ENCODE data around the gene TMEM139. TPM values are rescaled to one million over a fixed set of nuclear protein-coding genes. Genes with fewer than 3 reads are reported as not detected.

Gene TMEM139
- total RNA-seq, 1 donor from 2014 or later = 14.5 TPM

DNA sequence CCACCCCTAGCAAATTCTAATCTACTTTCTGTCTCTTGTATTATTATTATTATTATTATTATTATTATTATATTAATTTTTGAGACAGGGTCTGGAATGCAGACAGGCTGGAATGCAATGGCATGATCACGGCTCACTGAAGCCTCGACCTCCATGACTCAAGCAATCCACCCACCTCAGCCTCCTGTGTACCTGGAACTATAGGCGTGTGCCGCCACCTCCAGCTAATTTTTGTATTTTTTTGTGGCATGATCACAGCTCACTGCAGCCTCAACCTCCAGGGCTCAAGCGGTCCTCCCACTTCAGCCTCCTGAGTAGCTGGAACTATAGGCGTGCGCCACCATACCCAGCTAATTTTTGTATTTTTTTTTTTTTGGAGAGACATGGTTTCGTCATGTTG lies 2.6 kb upstream of the TMEM139 start:
- TF ChIP-seq, protein P1, sequence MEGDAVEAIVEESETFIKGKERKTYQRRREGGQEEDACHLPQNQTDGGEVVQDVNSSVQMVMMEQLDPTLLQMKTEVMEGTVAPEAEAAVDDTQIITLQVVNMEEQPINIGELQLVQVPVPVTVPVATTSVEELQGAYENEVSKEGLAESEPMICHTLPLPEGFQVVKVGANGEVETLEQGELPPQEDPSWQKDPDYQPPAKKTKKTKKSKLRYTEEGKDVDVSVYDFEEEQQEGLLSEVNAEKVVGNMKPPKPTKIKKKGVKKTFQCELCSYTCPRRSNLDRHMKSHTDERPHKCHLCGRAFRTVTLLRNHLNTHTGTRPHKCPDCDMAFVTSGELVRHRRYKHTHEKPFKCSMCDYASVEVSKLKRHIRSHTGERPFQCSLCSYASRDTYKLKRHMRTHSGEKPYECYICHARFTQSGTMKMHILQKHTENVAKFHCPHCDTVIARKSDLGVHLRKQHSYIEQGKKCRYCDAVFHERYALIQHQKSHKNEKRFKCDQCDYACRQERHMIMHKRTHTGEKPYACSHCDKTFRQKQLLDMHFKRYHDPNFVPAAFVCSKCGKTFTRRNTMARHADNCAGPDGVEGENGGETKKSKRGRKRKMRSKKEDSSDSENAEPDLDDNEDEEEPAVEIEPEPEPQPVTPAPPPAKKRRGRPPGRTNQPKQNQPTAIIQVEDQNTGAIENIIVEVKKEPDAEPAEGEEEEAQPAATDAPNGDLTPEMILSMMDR (conservative IDR thresholded peaks at IDR 0.05; ENCODE audit: low read depth, low read length) = no peak
- DNase-seq (ENCODE audit: low read depth) = no peak
- no peak overlapping the region for H3K4me3 ChIP-seq (ENCODE audit: low read depth, low read length)

DNA sequence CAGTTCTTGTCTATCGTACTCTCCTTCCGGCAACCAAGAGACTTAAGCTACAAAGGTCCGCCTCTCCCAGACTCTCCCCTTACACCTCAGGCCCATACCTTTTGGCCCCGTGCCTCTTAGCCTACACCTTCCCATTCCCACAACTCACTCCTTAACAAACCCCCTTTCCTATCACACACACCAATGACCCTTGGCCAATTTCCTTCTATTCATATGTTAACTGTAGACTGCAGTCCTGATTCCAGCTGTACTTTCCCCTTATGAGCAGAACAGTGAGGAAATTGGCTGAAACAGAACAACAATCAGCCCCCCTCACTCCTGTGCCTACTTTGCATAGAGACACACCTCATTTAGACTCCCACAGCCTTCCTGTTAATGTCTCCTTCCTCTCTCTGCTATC lies 1.4 kb upstream of the TMEM139 start:
- H3K4me3 ChIP-seq (ENCODE audit: low read depth, low read length) = no peak overlapping the region
- TF ChIP-seq, protein P1 (conservative IDR thresholded peaks at IDR 0.05; ENCODE audit: low read depth, low read length) = no peak
- DNase-seq (ENCODE audit: low read depth) = no peak

DNA sequence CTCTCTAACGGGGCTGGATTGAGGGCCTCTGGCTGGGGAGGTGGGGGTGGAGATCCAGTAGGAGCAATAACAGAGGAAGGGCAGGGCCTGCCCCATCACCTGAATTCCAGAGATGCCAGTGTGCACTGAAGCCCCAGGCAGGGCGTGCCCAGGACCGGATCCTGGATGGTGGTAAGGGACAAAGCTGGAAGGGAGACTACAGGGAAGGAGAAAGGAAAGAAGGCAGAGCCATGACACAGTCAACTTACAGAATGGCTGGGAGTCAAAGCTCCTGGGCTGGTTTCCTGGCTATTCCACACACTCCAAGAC lies 666 bp downstream of the TMEM139 start:
- TF ChIP-seq, protein P1 (conservative IDR thresholded peaks at IDR 0.05; ENCODE audit: low read depth, low read length) = no peak
- peak overlapping the region; percentile 65 for H3K4me3 ChIP-seq (ENCODE audit: low read depth, low read length)
- DNase-seq (ENCODE audit: low read depth) = peak; percentile 56

DNA sequence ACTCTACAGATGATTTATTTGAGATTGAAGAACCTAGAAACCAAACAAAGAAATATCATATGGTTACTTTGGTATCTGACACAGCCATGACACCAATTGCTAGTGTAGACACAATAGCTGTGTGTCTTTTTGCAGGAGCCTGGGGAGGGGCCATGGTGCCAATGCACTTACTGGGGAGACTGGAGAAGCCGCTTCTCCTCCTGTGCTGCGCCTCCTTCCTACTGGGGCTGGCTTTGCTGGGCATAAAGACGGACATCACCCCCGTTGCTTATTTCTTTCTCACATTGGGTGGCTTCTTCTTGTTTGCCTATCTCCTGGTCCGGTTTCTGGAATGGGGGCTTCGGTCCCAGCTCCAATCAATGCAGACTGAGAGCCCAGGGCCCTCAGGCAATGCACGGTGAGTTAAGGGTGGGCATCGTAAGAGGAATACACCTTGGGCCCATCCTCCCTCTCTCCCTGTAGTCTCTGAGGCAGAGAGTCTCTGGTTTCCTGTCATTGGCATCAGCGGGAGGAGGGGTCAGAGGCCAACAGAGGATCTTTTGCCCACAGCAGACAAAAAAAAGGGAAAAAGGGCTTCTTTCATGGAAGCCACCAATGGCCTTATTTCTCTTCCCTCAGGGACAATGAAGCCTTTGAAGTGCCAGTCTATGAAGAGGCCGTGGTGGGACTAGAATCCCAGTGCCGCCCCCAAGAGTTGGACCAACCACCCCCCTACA lies 1.2 kb downstream of the TMEM139 start:
- H3K4me3 ChIP-seq (ENCODE audit: low read depth, low read length) = peak overlapping the region; percentile 65
- TF ChIP-seq, protein P1 (conservative IDR thresholded peaks at IDR 0.05; ENCODE audit: low read depth, low read length) = no peak
- no peak for DNase-seq (ENCODE audit: low read depth)

DNA sequence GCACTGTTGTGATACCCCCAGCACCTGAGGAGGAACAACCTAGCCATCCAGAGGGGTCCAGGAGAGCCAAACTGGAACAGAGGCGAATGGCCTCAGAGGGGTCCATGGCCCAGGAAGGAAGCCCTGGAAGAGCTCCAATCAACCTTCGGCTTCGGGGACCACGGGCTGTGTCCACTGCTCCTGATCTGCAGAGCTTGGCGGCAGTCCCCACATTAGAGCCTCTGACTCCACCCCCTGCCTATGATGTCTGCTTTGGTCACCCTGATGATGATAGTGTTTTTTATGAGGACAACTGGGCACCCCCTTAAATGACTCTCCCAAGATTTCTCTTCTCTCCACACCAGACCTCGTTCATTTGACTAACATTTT lies 1.7 kb downstream of the TMEM139 start:
- TF ChIP-seq, protein P1 (conservative IDR thresholded peaks at IDR 0.05; ENCODE audit: low read depth, low read length) = no peak
- H3K4me3 ChIP-seq (ENCODE audit: low read depth, low read length) = peak overlapping the region; percentile 65
- DNase-seq (ENCODE audit: low read depth) = no peak

DNA sequence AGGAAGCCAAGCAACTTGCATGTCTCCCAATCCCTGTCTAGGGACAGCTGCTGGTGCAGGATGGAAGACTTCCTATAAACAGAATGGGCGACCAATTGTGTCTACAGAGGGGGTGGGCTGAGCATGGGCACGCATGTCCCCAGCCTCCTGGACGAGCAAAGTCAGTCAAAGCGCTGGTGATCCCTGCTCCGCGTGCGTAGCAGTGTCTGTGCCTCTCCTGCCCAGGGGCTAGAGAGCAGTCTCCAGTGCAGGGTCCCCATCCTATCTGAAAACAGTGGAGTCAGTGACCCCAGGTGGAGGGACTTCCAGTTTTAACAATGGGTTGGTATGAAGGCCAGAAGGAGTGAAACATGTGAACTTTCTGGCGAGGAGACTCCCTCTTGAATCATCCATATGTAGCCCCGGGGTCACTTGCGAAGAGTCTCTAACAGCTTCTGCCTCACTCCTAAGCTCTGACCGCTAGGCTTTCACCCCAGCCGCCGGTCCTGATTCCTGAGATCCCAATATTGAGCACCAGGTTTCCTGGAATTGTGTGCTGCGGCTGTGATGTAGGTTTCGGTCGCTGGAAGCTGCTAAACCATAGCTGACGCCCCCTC lies 2.7 kb downstream of the TMEM139 start:
- DNase-seq (ENCODE audit: low read depth) = no peak
- H3K4me3 ChIP-seq (ENCODE audit: low read depth, low read length) = peak overlapping the region; percentile 40
- TF ChIP-seq, protein P1 (conservative IDR thresholded peaks at IDR 0.05; ENCODE audit: low read depth, low read length) = no peak
